Panc1 (cell line): Measurements from ENCODE around the gene MBOAT7. TPM values are rescaled to one million over a fixed set of nuclear protein-coding genes. Genes with fewer than 3 reads are reported as not detected.

Experiments
- ATAC-seq: fragments of 200-7000 bp; cut with Tn5 transposase; 2 replicates; pipeline ENCODE4 v1.9.1; 2020; ENCODE audit warnings: mild to moderate bottlenecking, moderate library complexity
- BruUV-seq: library from RNA; stranded (reverse); fragments of 400-500 nt; replicated peaks from 2 replicates; lab custom pipeline; 2021; lab: Mats Ljungman, UMichigan
- CTCF ChIA-PET: fragments of 300-600 bp; sonication (Branson Sonifier 250); formaldehyde crosslinking; loops from one replicate; lab custom pipeline; 2022; ENCODE audit warnings: antibody characterized with exemption; lab: Charles Lee
- POLR2A ChIA-PET: fragments of 300-600 bp; sonication (Branson Sonifier 250); formaldehyde crosslinking; loops from one replicate; lab custom pipeline; 2022; ENCODE audit warnings: antibody characterized with exemption; lab: Charles Lee
- DNase-seq: peaks from one replicate; pipeline ENCODE4 v3.0.0-alpha.2; 2010; ENCODE audit warnings: low read depth, low spot score
- H3K27ac ChIP-seq: 2 replicates; pipeline ENCODE4 v1.5.1; 2011; ENCODE audit warnings: mild to moderate bottlenecking, low read length, inconsistent platforms
- H3K27me3 ChIP-seq: fragments of 200-500 bp; sonication (Bioruptor generic); 2 replicates; pipeline ENCODE4 v1.6.0; 2014; ENCODE audit warnings: low read length, inconsistent platforms; ENCODE audit not compliant: control insufficient read depth, insufficient read depth
- H3K36me3 ChIP-seq: fragments of 200-500 bp; sonication (Bioruptor generic); 2 replicates; pipeline ENCODE4 v1.5.1; 2014; ENCODE audit warnings: inconsistent platforms, mild to moderate bottlenecking, low read length, moderate library complexity; ENCODE audit not compliant: control insufficient read depth, insufficient read depth
- H3K4me1 ChIP-seq: 2 replicates; pipeline ENCODE4 v1.5.1; 2011; ENCODE audit warnings: inconsistent platforms, mild to moderate bottlenecking, low read length, moderate library complexity; ENCODE audit not compliant: control insufficient read depth, insufficient read depth
- H3K4me3 ChIP-seq, 2 experiments: 2 replicates each; pipeline ENCODE4 v1.5.1; 2011 to 2012; ENCODE audit warnings: low read depth in 2 of 2, low read length in 2 of 2, mild to moderate bottlenecking in 2 of 2, inconsistent platforms in 1 of 2, moderate library complexity in 1 of 2
- H3K9me3 ChIP-seq: fragments of 200-500 bp; sonication (Bioruptor generic); 2 replicates; pipeline ENCODE4 v1.5.1; 2014; ENCODE audit warnings: low read depth, mild to moderate bottlenecking, inconsistent platforms, low read length, moderate library complexity; ENCODE audit not compliant: control insufficient read depth, insufficient read depth
- POLR2AphosphoS5 ChIP-seq: IDR thresholded peaks from 2 replicates; pipeline ENCODE4 v1.6.1; 2012; ENCODE audit warnings: mild to moderate bottlenecking, low read depth, low read length, moderate library complexity
- SIN3A ChIP-seq: IDR thresholded peaks from 2 replicates; pipeline ENCODE4 v1.6.1; 2012; ENCODE audit warnings: low read depth, mild to moderate bottlenecking, low read length, moderate library complexity, borderline replicate concordance; ENCODE audit not compliant: insufficient read depth
- TCF7L2 ChIP-seq: IDR thresholded peaks from 2 replicates; pipeline ENCODE4 v1.6.1; 2011; ENCODE audit warnings: mild to moderate bottlenecking, low read depth, low read length, inconsistent platforms
- in situ Hi-C: cut with HindIII; loops from 2 replicates; pipeline ENCODE4 v1.10.0; 2016; ENCODE audit warnings: low sequenced_read_pairs, low pct_unique_long_range_greater_than_20kb
- intact Hi-C: fragments of 100-400 bp; cut with micrococcal nuclease; formaldehyde crosslinking; loops from one replicate; pipeline ENCODE4 v1.10.0; 2022; ENCODE audit not compliant: unreplicated experiment
- total RNA-seq: library from RNA; stranded (reverse); gene quantifications from one replicate; pipeline ENCODE4 v1.2.1, GENCODE V29; 2021; ENCODE audit not compliant: unreplicated experiment
- TF ChIP-seq, protein P1 (sequence below), 2 experiments: IDR thresholded peaks; 2 replicates each; pipeline ENCODE4 v1.6.1; 2011 to 2012; ENCODE audit warnings: low read depth in 2 of 2, control low read depth in 1 of 2, low read length in 1 of 2, mild to moderate bottlenecking in 1 of 2, moderate library complexity in 1 of 2; ENCODE audit not compliant: insufficient read depth in 1 of 2
- TF ChIP-seq, protein P2 (sequence below): fragments of 450-650 bp; IDR thresholded peaks from 2 replicates; pipeline ENCODE4 v1.5.1; 2017; ENCODE audit warnings: mild to moderate bottlenecking

MBOAT7 gene
- total RNA-seq, 1 experiment from 2014 or later = 264 TPM

DNA sequence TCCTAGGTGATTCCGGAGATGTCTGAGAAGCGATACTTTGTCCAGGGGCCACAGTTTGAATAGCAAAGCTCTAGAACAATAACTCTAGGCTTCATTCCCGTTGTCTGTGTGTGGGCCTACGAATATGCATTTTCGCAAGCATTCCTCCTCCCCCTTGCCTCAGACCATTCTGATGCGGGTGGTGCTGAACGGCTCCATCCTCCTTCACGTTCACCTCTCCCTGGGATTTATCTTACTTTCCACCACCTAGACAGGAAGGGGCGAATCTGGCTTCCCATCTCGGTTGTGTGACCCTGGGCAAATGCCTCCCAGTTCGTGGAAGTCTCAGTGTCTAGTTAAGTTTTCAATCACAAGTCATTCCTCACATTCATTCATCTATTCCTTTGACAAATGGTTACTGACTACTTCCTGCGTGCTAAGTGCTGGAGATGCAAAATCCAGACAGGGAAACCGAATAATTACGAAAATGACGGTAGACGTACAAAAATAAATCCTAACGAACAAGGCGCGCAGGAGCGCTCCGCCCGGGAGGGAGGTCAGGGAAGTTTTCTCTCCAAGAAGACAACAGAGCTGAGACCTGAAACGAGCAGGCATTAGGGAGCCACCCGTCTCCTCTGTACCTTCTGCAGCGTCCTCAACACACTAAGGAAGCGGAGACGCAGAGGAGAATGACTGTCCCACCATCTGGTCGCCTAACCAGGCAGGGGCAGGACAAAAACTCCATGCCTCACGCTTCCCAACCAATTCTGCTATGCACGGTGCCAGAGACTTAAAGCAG, 53.1 kb downstream of the MBOAT7 start:
- DNase-seq (no peak), ATAC-seq (peak; percentile 3; the same call in 1 of the 2 replicates)

DNA sequence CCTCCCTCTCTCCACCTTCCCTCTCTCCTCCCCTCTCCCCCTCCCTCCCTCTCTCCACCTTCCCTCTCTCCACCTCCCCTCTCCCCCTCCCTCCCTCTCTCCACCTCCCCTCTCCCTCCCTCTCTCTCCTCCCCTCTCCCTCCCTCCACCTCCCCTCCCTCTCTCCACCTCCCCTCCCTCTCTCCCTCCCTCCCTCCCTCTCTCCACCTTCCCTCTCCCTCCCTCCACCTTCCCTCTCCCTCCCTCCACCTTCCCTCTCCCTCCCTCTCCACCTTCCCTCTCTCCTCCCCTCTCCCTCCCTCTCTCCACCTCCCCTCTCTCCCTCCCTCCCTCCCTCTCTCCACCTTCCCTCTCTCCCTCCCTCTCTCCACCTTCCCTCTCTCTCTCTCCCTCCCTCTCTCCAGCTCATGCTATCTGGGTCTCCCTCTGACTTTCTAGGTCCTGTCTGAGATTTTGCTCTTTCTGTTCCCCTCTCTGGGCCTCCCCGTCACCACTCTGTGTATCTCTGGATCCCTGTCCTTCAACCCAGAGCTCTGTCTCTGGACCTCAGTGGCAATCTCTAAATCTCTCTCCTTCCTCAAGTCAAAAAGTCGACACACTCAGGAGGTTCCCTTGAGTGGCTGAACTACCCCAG, 55.3 kb downstream of the MBOAT7 start:
- Histone ChIP-seq H3K27ac (peak overlapping the region; percentile 18; the same call in 1 of the 2 replicates), H3K4me3 (no peak overlapping the region), H3K27me3 (no peaks in the 10 kb centered on the region), H3K9me3 (no peaks in the 10 kb centered on the region), H3K36me3 (peaks cover 2% of the 10 kb centered on the region), H3K4me1 (peaks cover 8% of the 10 kb centered on the region)
- DNase-seq (no peak), ATAC-seq (no peak)
- ChIA-PET POLR2A (no interaction called here), CTCF (no interaction called here)
- BruUV-seq = no TSS peak
- in situ Hi-C loops (no loop called here), intact Hi-C loops (no loop called here)
- TF ChIP-seq TCF7L2 (no peak), POLR2AphosphoS5 (no peak), SIN3A (no peak)
- TF ChIP-seq, protein P1, sequence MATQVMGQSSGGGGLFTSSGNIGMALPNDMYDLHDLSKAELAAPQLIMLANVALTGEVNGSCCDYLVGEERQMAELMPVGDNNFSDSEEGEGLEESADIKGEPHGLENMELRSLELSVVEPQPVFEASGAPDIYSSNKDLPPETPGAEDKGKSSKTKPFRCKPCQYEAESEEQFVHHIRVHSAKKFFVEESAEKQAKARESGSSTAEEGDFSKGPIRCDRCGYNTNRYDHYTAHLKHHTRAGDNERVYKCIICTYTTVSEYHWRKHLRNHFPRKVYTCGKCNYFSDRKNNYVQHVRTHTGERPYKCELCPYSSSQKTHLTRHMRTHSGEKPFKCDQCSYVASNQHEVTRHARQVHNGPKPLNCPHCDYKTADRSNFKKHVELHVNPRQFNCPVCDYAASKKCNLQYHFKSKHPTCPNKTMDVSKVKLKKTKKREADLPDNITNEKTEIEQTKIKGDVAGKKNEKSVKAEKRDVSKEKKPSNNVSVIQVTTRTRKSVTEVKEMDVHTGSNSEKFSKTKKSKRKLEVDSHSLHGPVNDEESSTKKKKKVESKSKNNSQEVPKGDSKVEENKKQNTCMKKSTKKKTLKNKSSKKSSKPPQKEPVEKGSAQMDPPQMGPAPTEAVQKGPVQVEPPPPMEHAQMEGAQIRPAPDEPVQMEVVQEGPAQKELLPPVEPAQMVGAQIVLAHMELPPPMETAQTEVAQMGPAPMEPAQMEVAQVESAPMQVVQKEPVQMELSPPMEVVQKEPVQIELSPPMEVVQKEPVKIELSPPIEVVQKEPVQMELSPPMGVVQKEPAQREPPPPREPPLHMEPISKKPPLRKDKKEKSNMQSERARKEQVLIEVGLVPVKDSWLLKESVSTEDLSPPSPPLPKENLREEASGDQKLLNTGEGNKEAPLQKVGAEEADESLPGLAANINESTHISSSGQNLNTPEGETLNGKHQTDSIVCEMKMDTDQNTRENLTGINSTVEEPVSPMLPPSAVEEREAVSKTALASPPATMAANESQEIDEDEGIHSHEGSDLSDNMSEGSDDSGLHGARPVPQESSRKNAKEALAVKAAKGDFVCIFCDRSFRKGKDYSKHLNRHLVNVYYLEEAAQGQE (IDR thresholded peaks at IDR 0.05; ENCODE audit: insufficient read depth in 1 of 2, low read depth in 2 of 2, low read length in 1 of 2) = no peak
- TF ChIP-seq, protein P2, sequence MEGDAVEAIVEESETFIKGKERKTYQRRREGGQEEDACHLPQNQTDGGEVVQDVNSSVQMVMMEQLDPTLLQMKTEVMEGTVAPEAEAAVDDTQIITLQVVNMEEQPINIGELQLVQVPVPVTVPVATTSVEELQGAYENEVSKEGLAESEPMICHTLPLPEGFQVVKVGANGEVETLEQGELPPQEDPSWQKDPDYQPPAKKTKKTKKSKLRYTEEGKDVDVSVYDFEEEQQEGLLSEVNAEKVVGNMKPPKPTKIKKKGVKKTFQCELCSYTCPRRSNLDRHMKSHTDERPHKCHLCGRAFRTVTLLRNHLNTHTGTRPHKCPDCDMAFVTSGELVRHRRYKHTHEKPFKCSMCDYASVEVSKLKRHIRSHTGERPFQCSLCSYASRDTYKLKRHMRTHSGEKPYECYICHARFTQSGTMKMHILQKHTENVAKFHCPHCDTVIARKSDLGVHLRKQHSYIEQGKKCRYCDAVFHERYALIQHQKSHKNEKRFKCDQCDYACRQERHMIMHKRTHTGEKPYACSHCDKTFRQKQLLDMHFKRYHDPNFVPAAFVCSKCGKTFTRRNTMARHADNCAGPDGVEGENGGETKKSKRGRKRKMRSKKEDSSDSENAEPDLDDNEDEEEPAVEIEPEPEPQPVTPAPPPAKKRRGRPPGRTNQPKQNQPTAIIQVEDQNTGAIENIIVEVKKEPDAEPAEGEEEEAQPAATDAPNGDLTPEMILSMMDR = no peak

More for the DNA sequence above, 53.1 kb downstream of the MBOAT7 start:
- Histone ChIP-seq H3K27me3 (no peaks in the 10 kb centered on the region), H3K36me3 (peaks cover 2% of the 10 kb centered on the region), H3K4me1 (peaks cover 27% of the 10 kb centered on the region), H3K4me3 (peak overlapping the region; percentile 68 to 97), H3K27ac (peak overlapping the region; percentile 95), H3K9me3 (no peaks in the 10 kb centered on the region)
- BruUV-seq = TSS peak; percentile 98
- intact Hi-C loops = no loop called here
- CTCF ChIA-PET = no interaction called here
- POLR2A ChIA-PET = interaction anchor here (0.5 to 1.2 kb wide), 4 partner anchors 21 to 28 kb away, joined by 3 to 9 read pairs (median 6); partner anchors contain the start of genes LENG1, PRPF31 and TFPT
- TF ChIP-seq, protein P2 = no peak
- TF ChIP-seq SIN3A = no peak
- TF ChIP-seq POLR2AphosphoS5 = no peak
- TF ChIP-seq, protein P1 (IDR thresholded peaks at IDR 0.05; ENCODE audit: insufficient read depth in 1 of 2, low read depth in 2 of 2, low read length in 1 of 2) = no peak
- no peak for TF ChIP-seq TCF7L2
- in situ Hi-C loops = no loop called here
